OCI-LY7 (cell line): ENCODE measurements around the gene CDK5R2. TPM values are rescaled to one million over a fixed set of nuclear protein-coding genes. Genes with fewer than 3 reads are reported as not detected.
A peak's percentile ranks its signal among the peaks of the same experiment; 100 is the strongest.

Experiments used
- BruUV-seq: library from RNA; stranded (reverse); fragments of 400-500 nt; replicated peaks from 2 replicates; lab custom pipeline; 2021; lab: Mats Ljungman, UMichigan
- CTCF ChIA-PET: fragments of 300-600 bp; sonication (Branson Sonifier 250); formaldehyde crosslinking; loops from one replicate; lab custom pipeline; 2022; ENCODE audit warnings: antibody characterized with exemption; ENCODE audit not compliant: unreplicated experiment; lab: Charles Lee
- POLR2A ChIA-PET: fragments of 300-600 bp; sonication (Branson Sonifier 250); formaldehyde crosslinking; loops from one replicate; lab custom pipeline; 2022; ENCODE audit warnings: antibody characterized with exemption; lab: Charles Lee
- DNase-seq: peaks from one replicate; pipeline ENCODE4 v3.0.0-alpha.2; 2015; ENCODE audit warnings: low spot score
- H2AFZ ChIP-seq: fragments of 200-600 bp; sonication (generic), shearing (Covaris generic); 2 replicates; pipeline ENCODE4 v1.6.1; 2014; ENCODE audit warnings: mild to moderate bottlenecking, antibody characterized with exemption, low read length, moderate library complexity
- H3K27ac ChIP-seq: fragments of 200-600 bp; sonication (generic); 2 replicates; pipeline ENCODE4 v1.5.1; 2014; ENCODE audit warnings: mixed run types, low read depth, mild to moderate bottlenecking, moderate library complexity, low read length, inconsistent platforms; ENCODE audit not compliant: poor library complexity, severe bottlenecking
- H3K36me3 ChIP-seq: fragments of 200-600 bp; sonication (generic); 2 replicates; pipeline ENCODE4 v1.6.1; 2014; ENCODE audit warnings: mild to moderate bottlenecking, antibody characterized with exemption, low read length, moderate library complexity, mixed read lengths; ENCODE audit not compliant: insufficient read depth
- H3K4me1 ChIP-seq: fragments of 200-600 bp; sonication (generic); 2 replicates; pipeline ENCODE4 v1.5.1; 2014; ENCODE audit warnings: mild to moderate bottlenecking, low read length; ENCODE audit not compliant: insufficient read depth, poor library complexity, severe bottlenecking
- H3K4me2 ChIP-seq: fragments of 200-600 bp; sonication (generic); 2 replicates; pipeline ENCODE4 v1.6.1; 2014; ENCODE audit warnings: mild to moderate bottlenecking, low read length
- H3K4me3 ChIP-seq: fragments of 200-600 bp; sonication (generic); 2 replicates; pipeline ENCODE4 v1.5.1; 2014; ENCODE audit warnings: mild to moderate bottlenecking, low read depth, low read length; ENCODE audit not compliant: poor library complexity, severe bottlenecking
- H3K79me2 ChIP-seq: fragments of 200-600 bp; sonication (generic); 2 replicates; pipeline ENCODE4 v1.6.1; 2016; ENCODE audit warnings: low read depth, mild to moderate bottlenecking, low read length, moderate library complexity, mixed read lengths; ENCODE audit not compliant: insufficient read depth
- H3K9me2 ChIP-seq: fragments of 200-600 bp; sonication (generic); 2 replicates; pipeline ENCODE4 v1.6.1; 2016; ENCODE audit warnings: mild to moderate bottlenecking, low read length, mixed read lengths; ENCODE audit not compliant: insufficient read depth
- H3K9me3 ChIP-seq: fragments of 200-600 bp; sonication (generic); 2 replicates; pipeline ENCODE4 v1.6.1; 2014; ENCODE audit warnings: mild to moderate bottlenecking, mixed run types, low read length, mixed read lengths
- H4K20me1 ChIP-seq: fragments of 200-600 bp; sonication (generic); 2 replicates; pipeline ENCODE4 v1.6.1; 2014; ENCODE audit warnings: mild to moderate bottlenecking, antibody characterized with exemption, low read length, moderate library complexity, mixed read lengths; ENCODE audit not compliant: insufficient read depth
- EZH2phosphoT487 ChIP-seq: fragments of 200-600 bp; sonication (generic); IDR thresholded peaks from 2 replicates; pipeline ENCODE4 v1.6.1; 2018; ENCODE audit warnings: low read depth, borderline replicate concordance, mild to moderate bottlenecking, mixed run types, antibody characterized with exemption, low read length, moderate library complexity, mixed read lengths
- intact Hi-C: fragments of 100-400 bp; cut with micrococcal nuclease; formaldehyde crosslinking; loops from one replicate; pipeline ENCODE4 v1.10.0; 2022; ENCODE audit not compliant: unreplicated experiment
- total RNA-seq, 2 experiments: library from RNA; depleted of rRNA in 1 of 2; stranded (reverse); fragments of >200 nt in 1 of 2; shearing (Covaris generic) in 1 of 2; gene quantifications; 2 replicates each; pipeline ENCODE4 v1.2.3, GENCODE V29; 2014 to 2022
- TF ChIP-seq, protein P1 (sequence below): fragments of 200-600 bp; sonication (generic); conservative IDR thresholded peaks from 2 replicates; pipeline ENCODE4 v1.5.1; 2014; ENCODE audit warnings: mild to moderate bottlenecking, antibody characterized with exemption, low read length, moderate library complexity, mixed read lengths

CDK5R2 gene
- total RNA-seq, 2 experiments from 2014 or later, result 0.09 to 0.63 TPM

DNA sequence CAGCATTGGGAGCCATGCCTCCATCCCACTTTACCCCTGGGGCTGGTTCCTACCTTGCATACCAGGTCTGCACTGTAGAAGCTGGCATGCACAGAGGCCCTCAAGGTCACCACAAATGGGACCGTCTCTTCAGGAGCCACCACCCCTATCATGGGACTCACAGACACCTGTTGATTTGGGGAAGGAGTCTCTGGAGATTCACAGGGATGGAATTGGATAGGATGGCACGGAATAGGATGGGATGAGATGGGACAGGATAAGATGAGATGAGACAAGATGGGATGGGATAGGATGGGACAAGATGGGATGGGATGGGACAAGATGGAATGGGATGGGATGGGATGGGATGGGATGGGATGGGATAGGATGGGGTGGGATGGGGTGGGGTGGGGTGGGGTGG, 49.8 kb downstream of the CDK5R2 start:
- intact Hi-C loops, result no loop called here

DNA sequence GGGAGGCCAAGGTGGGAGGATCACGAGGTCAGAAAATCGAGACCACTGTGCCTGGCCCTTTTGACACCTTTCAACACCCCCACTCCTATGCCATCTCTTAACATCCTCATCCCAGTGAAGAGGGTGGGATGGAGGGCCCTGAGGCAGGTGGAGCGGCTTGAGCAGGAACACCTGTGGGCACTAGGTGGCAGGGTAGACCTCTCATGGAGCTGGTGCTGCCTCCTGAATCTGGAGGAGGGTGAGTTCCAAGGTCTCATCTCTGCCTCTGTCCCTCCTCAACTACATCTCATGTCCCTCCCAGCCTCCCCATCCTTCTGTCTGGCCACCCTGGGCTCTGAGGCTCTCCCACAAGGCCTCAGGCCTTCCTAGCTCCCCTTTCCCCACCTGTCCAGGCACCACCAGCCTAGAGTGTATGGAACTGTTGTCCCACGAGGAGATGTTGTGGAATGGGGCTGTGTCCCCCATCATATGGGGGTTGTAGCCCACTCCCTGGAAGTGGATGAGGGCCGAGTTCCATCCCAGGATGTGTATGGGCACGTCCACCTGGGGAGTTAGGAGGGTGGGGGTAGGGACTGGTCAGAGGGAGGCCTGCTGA, 50.8 kb downstream of the CDK5R2 start:
- no peak overlapping the region for H3K4me2 ChIP-seq
- TF ChIP-seq, protein P1, sequence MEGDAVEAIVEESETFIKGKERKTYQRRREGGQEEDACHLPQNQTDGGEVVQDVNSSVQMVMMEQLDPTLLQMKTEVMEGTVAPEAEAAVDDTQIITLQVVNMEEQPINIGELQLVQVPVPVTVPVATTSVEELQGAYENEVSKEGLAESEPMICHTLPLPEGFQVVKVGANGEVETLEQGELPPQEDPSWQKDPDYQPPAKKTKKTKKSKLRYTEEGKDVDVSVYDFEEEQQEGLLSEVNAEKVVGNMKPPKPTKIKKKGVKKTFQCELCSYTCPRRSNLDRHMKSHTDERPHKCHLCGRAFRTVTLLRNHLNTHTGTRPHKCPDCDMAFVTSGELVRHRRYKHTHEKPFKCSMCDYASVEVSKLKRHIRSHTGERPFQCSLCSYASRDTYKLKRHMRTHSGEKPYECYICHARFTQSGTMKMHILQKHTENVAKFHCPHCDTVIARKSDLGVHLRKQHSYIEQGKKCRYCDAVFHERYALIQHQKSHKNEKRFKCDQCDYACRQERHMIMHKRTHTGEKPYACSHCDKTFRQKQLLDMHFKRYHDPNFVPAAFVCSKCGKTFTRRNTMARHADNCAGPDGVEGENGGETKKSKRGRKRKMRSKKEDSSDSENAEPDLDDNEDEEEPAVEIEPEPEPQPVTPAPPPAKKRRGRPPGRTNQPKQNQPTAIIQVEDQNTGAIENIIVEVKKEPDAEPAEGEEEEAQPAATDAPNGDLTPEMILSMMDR, result peak; percentile 73
- TF ChIP-seq EZH2phosphoT487, result no peak
- no peaks in the 10 kb centered on the region for H4K20me1 ChIP-seq
- H3K36me3 ChIP-seq, result no peaks in the 10 kb centered on the region
- ChIA-PET POLR2A (interaction anchor here (0.5 to 0.9 kb wide), 8 partner anchors 16 to 1120 kb away, joined by 3 to 5 read pairs (median 3); no protein-coding TSS in a partner anchor), CTCF (no interaction called here)
- no peak overlapping the region for H3K4me3 ChIP-seq
- DNase-seq, result peak; percentile 44
- H3K9me3 ChIP-seq, result no peaks in the 10 kb centered on the region
- H3K4me1 ChIP-seq, result no peaks in the 10 kb centered on the region
- no peak overlapping the region for H3K27ac ChIP-seq
- no TSS peak for BruUV-seq
- no peaks in the 10 kb centered on the region for H3K9me2 ChIP-seq
- no peaks in the 10 kb centered on the region for H3K79me2 ChIP-seq
- no peak overlapping the region for H2AFZ ChIP-seq
- intact Hi-C loops, result no loop called here

More for the DNA sequence above, 49.8 kb downstream of the CDK5R2 start:
- Histone ChIP-seq H3K9me3 (no peaks in the 10 kb centered on the region), H2AFZ (no peak overlapping the region), H3K4me2 (no peak overlapping the region), H4K20me1 (no peaks in the 10 kb centered on the region), H3K79me2 (no peaks in the 10 kb centered on the region), H3K4me3 (no peak overlapping the region), H3K9me2 (no peaks in the 10 kb centered on the region), H3K4me1 (no peaks in the 10 kb centered on the region), H3K27ac (no peak overlapping the region), H3K36me3 (no peaks in the 10 kb centered on the region)
- DNase-seq, result no peak
- ChIA-PET POLR2A (no interaction called here), CTCF (no interaction called here)
- no TSS peak for BruUV-seq
- TF ChIP-seq, protein P1, result no peak
- TF ChIP-seq EZH2phosphoT487, result no peak

DNA sequence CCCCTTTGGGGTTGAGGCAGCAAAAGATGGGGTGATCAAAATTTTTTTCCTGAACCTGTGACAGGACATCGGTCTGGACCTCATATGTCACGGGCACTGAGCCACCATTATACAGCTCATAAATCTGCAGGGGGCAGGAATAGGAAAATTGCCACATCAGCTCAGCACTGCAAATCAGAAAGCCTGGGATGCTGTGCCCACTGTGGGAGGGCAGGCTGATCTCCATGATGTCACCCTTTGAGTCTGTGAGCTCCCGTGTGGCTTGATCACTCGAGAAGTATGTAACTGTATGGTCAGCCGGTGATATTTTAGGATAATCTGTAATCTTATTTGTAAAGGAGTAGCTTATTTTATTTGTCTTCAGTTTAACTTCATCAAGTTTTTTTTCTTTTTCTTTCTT, 51.4 kb downstream of the CDK5R2 start:
- CTCF ChIA-PET, result no interaction called here
- POLR2A ChIA-PET, result interaction anchor here (0.5 to 1.2 kb wide), 11 partner anchors 17 to 1121 kb away, joined by 3 to 5 read pairs (median 3); no protein-coding TSS in a partner anchor
- intact Hi-C loops, result no loop called here

More for the DNA sequence above, 51.4 kb downstream of the CDK5R2 start:
- Histone ChIP-seq H4K20me1 (no peaks in the 10 kb centered on the region), H3K4me2 (no peak overlapping the region), H2AFZ (no peak overlapping the region), H3K9me2 (no peaks in the 10 kb centered on the region), H3K79me2 (no peaks in the 10 kb centered on the region), H3K4me1 (no peaks in the 10 kb centered on the region), H3K36me3 (no peaks in the 10 kb centered on the region), H3K9me3 (no peaks in the 10 kb centered on the region), H3K27ac (no peak overlapping the region), H3K4me3 (no peak overlapping the region)
- TF ChIP-seq, protein P1, result no peak
- no peak for TF ChIP-seq EZH2phosphoT487
- no TSS peak for BruUV-seq
- no peak for DNase-seq
